Activated CD4-positive, alpha-beta T cell treated with anti-CD3 and anti-CD28 coated beads, Interleukin-2, amount 50 U/mL, for 1 hour (primary cell): ENCODE results near the gene PHTF1.
"Not testable (repeated sequence)": the region's sequence is repeated elsewhere in the genome, so short reads cannot be mapped to it uniquely, and the experiment has no call there.

ENCODE experiments used
- DNase-seq: peaks from one replicate; pipeline ENCODE4 v3.0.0-alpha.2; 2020

Gene PHTF1

GRCh38 chr1:113770031-113770430 lies 10.7 kb upstream of the PHTF1 start:
- DNase-seq: no peak

GRCh38 chr1:113769601-113769970 lies 10.3 kb upstream of the PHTF1 start:
- no peak for DNase-seq

- DNase-seq: no peak
Measured at GRCh38 chr1:113768916-113769600, 9.8 kb upstream of the PHTF1 start.

- DNase-seq: no peak
Measured at GRCh38 chr1:113765306-113766230, 6.3 kb upstream of the PHTF1 start.

GRCh38 chr1:113763661-113764060 lies 4.4 kb upstream of the PHTF1 start:
- DNase-seq: no peak

GRCh38 chr1:113761937-113762336 lies 2.7 kb upstream of the PHTF1 start:
- no peak for DNase-seq

- DNase-seq: no peak
Measured at GRCh38 chr1:113760102-113761080, 1.1 kb upstream of the PHTF1 start.

- DNase-seq: peak; percentile 46
Measured at GRCh38 chr1:113758631-113759332, 504 bp downstream of the PHTF1 start.

GRCh38 chr1:113756461-113756860 lies 2.8 kb downstream of the PHTF1 start:
- DNase-seq: no peak

GRCh38 chr1:113753333-113753732 lies 6.0 kb downstream of the PHTF1 start:
- DNase-seq: not testable (repeated sequence)

GRCh38 chr1:113751516-113751915 lies 7.8 kb downstream of the PHTF1 start:
- DNase-seq: no peak

GRCh38 chr1:113751114-113751513 lies 8.2 kb downstream of the PHTF1 start:
- no peak for DNase-seq

GRCh38 chr1:113749402-113749801 lies 9.9 kb downstream of the PHTF1 start:
- no peak for DNase-seq

GRCh38 chr1:113747376-113747775 lies 11.9 kb downstream of the PHTF1 start:
- no peak for DNase-seq

GRCh38 chr1:113745425-113745824 lies 13.9 kb downstream of the PHTF1 start:
- DNase-seq: no peak

- no peak for DNase-seq
Measured at GRCh38 chr1:113744114-113744513, 15.2 kb downstream of the PHTF1 start.

GRCh38 chr1:113742515-113742914 lies 16.8 kb downstream of the PHTF1 start:
- DNase-seq: no peak

- DNase-seq: no peak
Measured at GRCh38 chr1:113734357-113735055, 24.8 kb downstream of the PHTF1 start.

GRCh38 chr1:113732802-113733201 lies 26.5 kb downstream of the PHTF1 start:
- DNase-seq: no peak

- no peak for DNase-seq
Measured at GRCh38 chr1:113721010-113721409, 38.3 kb downstream of the PHTF1 start.

- not testable (repeated sequence) for DNase-seq
Measured at GRCh38 chr1:113718621-113719020, 40.7 kb downstream of the PHTF1 start.

- DNase-seq: not testable (repeated sequence)
Measured at GRCh38 chr1:113717506-113717905, 41.8 kb downstream of the PHTF1 start.
